Stimulated activated CD4-positive, alpha-beta T cell treated with anti-CD3 and anti-CD28 coated beads, Interleukin-4, amount 100 ng/mL, for 24 hours (primary cell): Measurements from ENCODE around the gene DDIAS.
A peak's percentile ranks its signal among the peaks of the same experiment; 100 is the strongest.
"Not testable (repeated sequence)": the region's sequence is repeated elsewhere in the genome, so short reads cannot be mapped to it uniquely, and the experiment has no call there.

Source experiments
- DNase-seq: peaks from one replicate; pipeline ENCODE4 v3.0.0-alpha.2; 2020

Gene DDIAS

GRCh38 chr11:82890002-82890341 lies 11.6 kb upstream of the DDIAS start:
- no peak for DNase-seq

GRCh38 chr11:82890936-82891335 lies 10.6 kb upstream of the DDIAS start:
- no peak for DNase-seq

- DNase-seq, result no peak
These were observed 8.8 kb upstream of the DDIAS start for GRCh38 chr11:82892611-82893169.

GRCh38 chr11:82895437-82896091 lies 6.0 kb upstream of the DDIAS start:
- DNase-seq, result no peak

GRCh38 chr11:82896183-82896582 lies 5.4 kb upstream of the DDIAS start:
- DNase-seq, result no peak

- DNase-seq, result no peak
These were observed 3.3 kb upstream of the DDIAS start for GRCh38 chr11:82898241-82898640.

GRCh38 chr11:82899186-82899820 lies 2.2 kb upstream of the DDIAS start:
- no peak for DNase-seq

- DNase-seq, result no peak
These were observed 1.6 kb upstream of the DDIAS start for GRCh38 chr11:82899957-82900276.

- DNase-seq, result peak; percentile 95
These were observed 1.0 kb upstream of the DDIAS start, which contains the start of gene PRCP for GRCh38 chr11:82900277-82901164. PRCP (minus strand) TSS chr11:82900430; CDS start chr11:82900402, 28 bp downstream.

- no peak for DNase-seq
These were observed 468 bp downstream of the DDIAS start for GRCh38 chr11:82901922-82902485.

GRCh38 chr11:82902880-82903279 lies 1.3 kb downstream of the DDIAS start:
- DNase-seq, result no peak

GRCh38 chr11:82903843-82904586 lies 2.5 kb downstream of the DDIAS start:
- DNase-seq, result no peak

- no peak for DNase-seq
These were observed 4.7 kb downstream of the DDIAS start for GRCh38 chr11:82906236-82906635.

GRCh38 chr11:82906931-82907330 lies 5.4 kb downstream of the DDIAS start:
- no peak for DNase-seq

- no peak for DNase-seq
These were observed 5.8 kb downstream of the DDIAS start for GRCh38 chr11:82907371-82907770.

GRCh38 chr11:82908311-82908710 lies 6.8 kb downstream of the DDIAS start:
- DNase-seq, result no peak

GRCh38 chr11:82909015-82909640 lies 7.6 kb downstream of the DDIAS start:
- DNase-seq, result no peak

- not testable (repeated sequence) for DNase-seq
These were observed 18.2 kb downstream of the DDIAS start for GRCh38 chr11:82919786-82920185.

GRCh38 chr11:82920227-82920626 lies 18.7 kb downstream of the DDIAS start:
- not testable (repeated sequence) for DNase-seq

- not testable (repeated sequence) for DNase-seq
These were observed 21.0 kb downstream of the DDIAS start for GRCh38 chr11:82922396-82923173.
